ENCODE measurements around the gene NKAPD1. TPM values are rescaled to one million over a fixed set of nuclear protein-coding genes. Genes with fewer than 3 reads are reported as not detected.

NKAPD1 gene
- total and polyA plus RNA-seq, 2 of the 13 experiments (the other 11 are each of a cell fraction or from before 2014, with no cell fraction given): 11.2 to 22.5 TPM

GRCh38 chr11:112123129-112123528 lies 49.0 kb downstream of the NKAPD1 start:
- CTCF ChIA-PET (ENCODE audit: low intra/inter-chr PET ratio, low total read pairs): no interaction called here
- intact Hi-C loops (cut with micrococcal nuclease; ENCODE audit: unreplicated experiment): no loop called here
- Histone ChIP-seq H3K79me2 (ENCODE audit: insufficient read depth, low read length) (no peaks in the 10 kb centered on the region), H3K36me3 (replicated peaks in 1 of 2; ENCODE audit: control insufficient read depth in 1 of 2, insufficient read depth in 2 of 2, low read length in 2 of 2) (no peaks in the 10 kb centered on the region), H2AFZ (ENCODE audit: low read length) (no peak overlapping the region), H3K27me3 (ENCODE audit: control insufficient read depth in 1 of 2, insufficient read depth in 2 of 2, low read length in 2 of 2) (no peaks in the 10 kb centered on the region), H3K9me3 (ENCODE audit: low read length) (no peaks in the 10 kb centered on the region), H4K20me1 (ENCODE audit: insufficient read depth, low read length) (no peaks in the 10 kb centered on the region), H3K9ac (ENCODE audit: insufficient read depth, low read depth, low read length) (no peak overlapping the region), H3K4me2 (ENCODE audit: low read depth, low read length) (no peak overlapping the region), H3K4me3 (replicated peaks in 1 of 3; ENCODE audit: insufficient read depth in 1 of 3, low read depth in 2 of 3, low read length in 3 of 3) (no peak overlapping the region), H3K4me1 (ENCODE audit: insufficient read depth, low read length) (no peaks in the 10 kb centered on the region), H3K27ac (ENCODE audit: extremely low read length, insufficient read depth, low read length) (no peak overlapping the region)
- FAIRE-seq: no peak
- in situ Hi-C loops (cut with HindIII; ENCODE audit: extremely low pct_ligation_motif_present, low pct_unique_long_range_greater_than_20kb): no loop called here
- no peak for TF ChIP-seq TAF1 (CRISPR knock-in tag; IDR thresholded peaks at IDR 0.05)
- TF ChIP-seq ZNF326 (CRISPR knock-in tag; IDR thresholded peaks at IDR 0.05; ENCODE audit: borderline replicate concordance): no peak
- TF ChIP-seq AKAP8 (CRISPR knock-in tag; IDR thresholded peaks at IDR 0.05): no peak
- TF ChIP-seq PPARG (CRISPR knock-in tag; conservative IDR thresholded peaks at IDR 0.05): no peak
- ATAC-seq: no peak
- 93% methylated on average over 4 of the region's 4 CpGs for WGBS (ENCODE audit: low lambda C conversion rate)
- POLR2A ChIA-PET: no interaction called here
- BruUV-seq (replicated peaks): no TSS peak
- DNase-seq (ENCODE audit: low spot score): no peak

DNA sequence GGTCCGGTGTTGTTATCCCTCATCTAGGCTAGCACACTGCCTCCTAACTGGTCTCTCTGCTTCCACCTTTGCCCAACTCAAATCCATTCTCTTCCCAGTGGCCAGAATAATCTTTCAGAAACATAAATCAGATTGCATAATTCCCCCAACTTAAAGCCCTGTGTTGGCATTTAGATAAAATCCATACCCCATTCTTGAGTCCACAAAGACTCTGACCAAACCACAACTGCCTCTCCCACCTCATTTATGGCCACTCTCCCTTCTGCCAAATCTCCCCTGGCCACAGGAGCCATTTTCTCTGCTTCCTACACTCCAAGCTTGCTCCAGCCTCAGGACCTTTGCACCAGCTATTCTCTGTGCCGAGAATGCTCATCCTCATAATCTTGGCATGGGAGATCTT lies 53.0 kb downstream of the NKAPD1 start:
- no peak for ATAC-seq
- Histone ChIP-seq H3K9ac (ENCODE audit: insufficient read depth, low read depth, low read length) (no peak overlapping the region), H4K20me1 (ENCODE audit: insufficient read depth, low read length) (no peaks in the 10 kb centered on the region), H3K4me2 (ENCODE audit: low read depth, low read length) (no peak overlapping the region), H3K36me3 (replicated peaks in 1 of 2; ENCODE audit: control insufficient read depth in 1 of 2, insufficient read depth in 2 of 2, low read length in 2 of 2) (no peaks in the 10 kb centered on the region), H3K4me1 (ENCODE audit: insufficient read depth, low read length) (no peaks in the 10 kb centered on the region), H3K27me3 (ENCODE audit: control insufficient read depth in 1 of 2, insufficient read depth in 2 of 2, low read length in 2 of 2) (no peaks in the 10 kb centered on the region), H3K27ac (ENCODE audit: extremely low read length, insufficient read depth, low read length) (no peak overlapping the region), H3K79me2 (ENCODE audit: insufficient read depth, low read length) (no peaks in the 10 kb centered on the region), H3K9me3 (ENCODE audit: low read length) (no peaks in the 10 kb centered on the region), H3K4me3 (replicated peaks in 1 of 3; ENCODE audit: insufficient read depth in 1 of 3, low read depth in 2 of 3, low read length in 3 of 3) (no peak overlapping the region), H2AFZ (ENCODE audit: low read length) (no peak overlapping the region)
- no TSS peak for BruUV-seq (replicated peaks)
- no peak for DNase-seq (ENCODE audit: low spot score)
- no peak for FAIRE-seq
- CTCF ChIA-PET (ENCODE audit: low intra/inter-chr PET ratio, low total read pairs): no interaction called here
- intact Hi-C loops (cut with micrococcal nuclease; ENCODE audit: unreplicated experiment) (no loop called here), in situ Hi-C loops (cut with HindIII; ENCODE audit: extremely low pct_ligation_motif_present, low pct_unique_long_range_greater_than_20kb) (no loop called here)
- POLR2A ChIA-PET: no interaction called here
- TF ChIP-seq AHDC1 (CRISPR knock-in tag; IDR thresholded peaks at IDR 0.05; ENCODE audit: borderline replicate concordance): no peak
- TF ChIP-seq HHEX (CRISPR knock-in tag; IDR thresholded peaks at IDR 0.05): no peak
- no peak for TF ChIP-seq ZKSCAN8 (CRISPR knock-in tag; IDR thresholded peaks at IDR 0.05; ENCODE audit: borderline replicate concordance)
- no peak for TF ChIP-seq SOX6 (IDR thresholded peaks at IDR 0.05)
- no peak for TF ChIP-seq SOX6 (CRISPR knock-in tag; IDR thresholded peaks at IDR 0.05)
- WGBS (ENCODE audit: low lambda C conversion rate): 95% methylated on average over 2 of the region's 2 CpGs
